Transverse colon (tissue), 4 donors: ENCODE data around the gene KMT2C.
"Not testable (repeated sequence)": the region's sequence is repeated elsewhere in the genome, so short reads cannot be mapped to it uniquely, and the experiment has no call there.

Experiments used
- POLR2AphosphoS5 ChIP-seq, 3 donors: sonication (generic); formaldehyde crosslinking; IDR thresholded peaks; one replicate each; pipeline ENCODE4 v1.6.1; 2016; ENCODE audit warnings: antibody characterized with exemption in 3 of 3
- TF ChIP-seq, protein P1 (sequence below), 5 experiments: fragments of 200-600 bp in 3 of 5; fragments of 450-650 bp in 2 of 5; sonication (generic) in 3 of 5; IDR thresholded peaks; 1 replicate in 2 of 5; 2 replicates in 3 of 5; pipeline ENCODE4 v1.5.1; 2016 to 2017; ENCODE audit warnings: antibody characterized with exemption in 5 of 5, inconsistent platforms in 3 of 5, mild to moderate bottlenecking in 2 of 5, moderate library complexity in 1 of 5

- not testable (repeated sequence) for TF ChIP-seq POLR2AphosphoS5 (IDR thresholded peaks at IDR 0.05)
- TF ChIP-seq, protein P1, sequence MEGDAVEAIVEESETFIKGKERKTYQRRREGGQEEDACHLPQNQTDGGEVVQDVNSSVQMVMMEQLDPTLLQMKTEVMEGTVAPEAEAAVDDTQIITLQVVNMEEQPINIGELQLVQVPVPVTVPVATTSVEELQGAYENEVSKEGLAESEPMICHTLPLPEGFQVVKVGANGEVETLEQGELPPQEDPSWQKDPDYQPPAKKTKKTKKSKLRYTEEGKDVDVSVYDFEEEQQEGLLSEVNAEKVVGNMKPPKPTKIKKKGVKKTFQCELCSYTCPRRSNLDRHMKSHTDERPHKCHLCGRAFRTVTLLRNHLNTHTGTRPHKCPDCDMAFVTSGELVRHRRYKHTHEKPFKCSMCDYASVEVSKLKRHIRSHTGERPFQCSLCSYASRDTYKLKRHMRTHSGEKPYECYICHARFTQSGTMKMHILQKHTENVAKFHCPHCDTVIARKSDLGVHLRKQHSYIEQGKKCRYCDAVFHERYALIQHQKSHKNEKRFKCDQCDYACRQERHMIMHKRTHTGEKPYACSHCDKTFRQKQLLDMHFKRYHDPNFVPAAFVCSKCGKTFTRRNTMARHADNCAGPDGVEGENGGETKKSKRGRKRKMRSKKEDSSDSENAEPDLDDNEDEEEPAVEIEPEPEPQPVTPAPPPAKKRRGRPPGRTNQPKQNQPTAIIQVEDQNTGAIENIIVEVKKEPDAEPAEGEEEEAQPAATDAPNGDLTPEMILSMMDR (IDR thresholded peaks at IDR 0.05), result not testable (repeated sequence)
These were observed 173.7 kb downstream of the KMT2C start for GRCh38 chr7:152262146-152262545.
